Hippocampal formation (tissue), 2 donors: ENCODE results near the gene MKRN2OS.
"Not testable (repeated sequence)": the region's sequence is repeated elsewhere in the genome, so short reads cannot be mapped to it uniquely, and the experiment has no call there.

ENCODE experiments used
- DNase-seq, 2 donors: peaks; one replicate each; lab custom pipeline; 2025; lab: John Stamatoyannopoulos, UW

Gene MKRN2OS

GRCh38 chr3:12561397-12561796 is 16.1 kb upstream of the MKRN2OS start:
- no peak for DNase-seq

- no peak for DNase-seq
Observed at GRCh38 chr3:12560505-12561190, 15.3 kb upstream of the MKRN2OS start.

- DNase-seq, result no peak
Observed at GRCh38 chr3:12559520-12559919, 14.2 kb upstream of the MKRN2OS start.

- no peak for DNase-seq
Observed at GRCh38 chr3:12558706-12559105, 13.4 kb upstream of the MKRN2OS start.

GRCh38 chr3:12557473-12558100 is 12.3 kb upstream of the MKRN2OS start:
- DNase-seq, result no peak

- peak; percentile 74 to 86 for DNase-seq
Observed at GRCh38 chr3:12556690-12557472, 11.6 kb upstream of the MKRN2OS start, which contains the start of gene MKRN2. MKRN2 (plus strand) TSS chr3:12557087; CDS start chr3:12557151, 64 bp downstream.

- no peak for DNase-seq
Observed at GRCh38 chr3:12556314-12556689, 11.0 kb upstream of the MKRN2OS start.

GRCh38 chr3:12553921-12554391 is 8.7 kb upstream of the MKRN2OS start:
- no peak for DNase-seq

- DNase-seq, result no peak
Observed at GRCh38 chr3:12549971-12550760, 4.9 kb upstream of the MKRN2OS start.

- no peak for DNase-seq
Observed at GRCh38 chr3:12544652-12545472, 437 bp downstream of the MKRN2OS start.

- DNase-seq, result not testable (repeated sequence)
Observed at GRCh38 chr3:12543497-12543896, 1.8 kb downstream of the MKRN2OS start.

GRCh38 chr3:12541625-12542024 is 3.7 kb downstream of the MKRN2OS start:
- no peak for DNase-seq

- DNase-seq, result no peak
Observed at GRCh38 chr3:12536423-12536822, 8.9 kb downstream of the MKRN2OS start.

GRCh38 chr3:12532182-12532581 is 13.1 kb downstream of the MKRN2OS start:
- DNase-seq, result no peak

- DNase-seq, result no peak
Observed at GRCh38 chr3:12527757-12528143, 17.5 kb downstream of the MKRN2OS start.

GRCh38 chr3:12522721-12523120 is 22.6 kb downstream of the MKRN2OS start:
- DNase-seq, result no peak

GRCh38 chr3:12521010-12521409 is 24.3 kb downstream of the MKRN2OS start:
- DNase-seq, result no peak

GRCh38 chr3:12518261-12519028 is 26.9 kb downstream of the MKRN2OS start:
- no peak for DNase-seq

- DNase-seq, result no peak
Observed at GRCh38 chr3:12516873-12517272, 28.4 kb downstream of the MKRN2OS start.

- no peak for DNase-seq
Observed at GRCh38 chr3:12515631-12516030, 29.7 kb downstream of the MKRN2OS start.
